Thyroid gland (tissue), 4 donors: ENCODE results near the gene UBL5.

Experiments
- CTCF ChIP-seq, 6 experiments: fragments of 200-600 bp in 3 of 6; fragments of 450-650 bp in 3 of 6; sonication (generic) in 3 of 6; IDR thresholded peaks; one replicate each; pipeline ENCODE4 v1.5.1; 2016 to 2019; ENCODE audit warnings: antibody characterized with exemption in 6 of 6, mild to moderate bottlenecking in 2 of 6, inconsistent platforms in 1 of 6, moderate library complexity in 1 of 6
- POLR2A ChIP-seq, 2 donors: fragments of 450-650 bp; IDR thresholded peaks; one replicate each; pipeline ENCODE4 v1.6.1; 2017; ENCODE audit warnings: antibody characterized with exemption in 2 of 2, mild to moderate bottlenecking in 2 of 2, moderate library complexity in 1 of 2

GRCh38 chr19:9789066-9789465, 38.7 kb upstream of the UBL5 start:
- TF ChIP-seq POLR2A (IDR thresholded peaks at IDR 0.05) (no peak), CTCF (IDR thresholded peaks at IDR 0.05) (no peak)
